ENCODE results near the gene DMRTB1.

DNA sequence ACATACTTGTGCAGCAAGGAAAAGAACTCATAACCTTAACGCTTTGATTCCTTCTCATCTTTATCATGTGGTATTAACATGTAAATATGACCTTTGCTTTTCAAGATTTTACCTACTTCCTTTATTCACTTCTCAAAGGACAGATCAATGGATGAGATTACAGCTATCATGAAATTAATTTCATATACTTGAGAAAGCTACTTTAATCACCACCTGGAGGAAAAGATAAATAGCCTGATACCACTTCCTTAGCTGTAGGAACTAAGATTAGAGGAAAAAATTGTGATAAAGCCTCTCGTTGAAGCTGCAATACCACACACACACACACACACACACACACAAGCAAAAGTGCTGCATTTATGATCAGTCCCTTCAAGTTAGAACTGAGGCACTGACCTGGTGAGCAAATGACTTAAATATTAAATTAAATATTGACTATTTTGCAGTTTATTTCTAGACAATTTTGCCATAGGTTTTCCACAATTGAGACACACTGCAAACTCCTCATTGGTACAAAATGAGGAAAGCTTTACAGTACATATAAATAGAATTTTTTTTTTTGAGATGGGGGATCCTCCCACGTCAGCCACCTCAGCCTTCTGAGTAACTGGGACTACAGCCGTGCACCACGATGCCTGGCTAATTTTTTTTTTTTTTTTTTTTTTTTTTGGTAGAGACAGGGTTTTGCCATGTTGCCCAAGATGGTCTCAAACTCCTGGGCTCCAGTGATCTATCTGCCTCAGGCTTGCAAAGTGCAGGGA is 27.2 kb upstream of the DMRTB1 start:
- TF ChIP-seq, protein P1, sequence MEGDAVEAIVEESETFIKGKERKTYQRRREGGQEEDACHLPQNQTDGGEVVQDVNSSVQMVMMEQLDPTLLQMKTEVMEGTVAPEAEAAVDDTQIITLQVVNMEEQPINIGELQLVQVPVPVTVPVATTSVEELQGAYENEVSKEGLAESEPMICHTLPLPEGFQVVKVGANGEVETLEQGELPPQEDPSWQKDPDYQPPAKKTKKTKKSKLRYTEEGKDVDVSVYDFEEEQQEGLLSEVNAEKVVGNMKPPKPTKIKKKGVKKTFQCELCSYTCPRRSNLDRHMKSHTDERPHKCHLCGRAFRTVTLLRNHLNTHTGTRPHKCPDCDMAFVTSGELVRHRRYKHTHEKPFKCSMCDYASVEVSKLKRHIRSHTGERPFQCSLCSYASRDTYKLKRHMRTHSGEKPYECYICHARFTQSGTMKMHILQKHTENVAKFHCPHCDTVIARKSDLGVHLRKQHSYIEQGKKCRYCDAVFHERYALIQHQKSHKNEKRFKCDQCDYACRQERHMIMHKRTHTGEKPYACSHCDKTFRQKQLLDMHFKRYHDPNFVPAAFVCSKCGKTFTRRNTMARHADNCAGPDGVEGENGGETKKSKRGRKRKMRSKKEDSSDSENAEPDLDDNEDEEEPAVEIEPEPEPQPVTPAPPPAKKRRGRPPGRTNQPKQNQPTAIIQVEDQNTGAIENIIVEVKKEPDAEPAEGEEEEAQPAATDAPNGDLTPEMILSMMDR (IDR thresholded peaks at IDR 0.05), result no peak
- TF ChIP-seq POLR2A (IDR thresholded peaks at IDR 0.05), result no peak

All from testis (tissue), 2 donors.